T-cell (primary cell): ENCODE data around the gene TECPR2. TPM values are rescaled to one million over a fixed set of nuclear protein-coding genes. Genes with fewer than 3 reads are reported as not detected.

Experiments used
- ATAC-seq, 4 experiments: fragments of 200-7000 bp in 3 of 4; fragments of 150-1000 bp in 1 of 4; cut with Tn5 transposase; replicated peaks in 1 of 4; 1 replicate in 3 of 4; 2 replicates in 1 of 4; pipeline ENCODE4 v1.10.0; 2021; ENCODE audit warnings: moderate library complexity in 3 of 4, mild to moderate bottlenecking in 2 of 4, moderate number of reproducible peaks in 1 of 4
- CTCF ChIA-PET, 2 donors: fragments of 300-600 bp; sonication (Branson Sonifier 250); formaldehyde crosslinking; loops; one replicate each; lab custom pipeline; 2022; ENCODE audit warnings: antibody characterized with exemption in 2 of 2; lab: Charles Lee
- POLR2A ChIA-PET, 2 donors: fragments of 300-600 bp; sonication (Branson Sonifier 250); formaldehyde crosslinking; loops; one replicate each; lab custom pipeline; 2022; ENCODE audit warnings: antibody characterized with exemption in 2 of 2; lab: Charles Lee
- DNase-seq, 35 experiments: peaks; one replicate each; pipeline versions ENCODE4 v3.0.0 to v3.0.0-alpha.2; 2013 to 2023
- H3K27ac ChIP-seq: one replicate; pipeline ENCODE4 v1.5.1; 2013; ENCODE audit warnings: low read length
- H3K27me3 ChIP-seq, 2 experiments: replicated peaks in 1 of 2; 1 replicate in 1 of 2; 2 replicates in 1 of 2; pipeline versions ENCODE4 v1.6.1 to v1.7.0; 2013; ENCODE audit warnings: low read length in 1 of 2, mixed read lengths in 1 of 2; ENCODE audit not compliant: control insufficient read depth in 2 of 2, insufficient read depth in 2 of 2; ENCODE audit errors: extremely low read depth in 1 of 2
- H3K36me3 ChIP-seq, 2 donors: 1 replicate in 1 of 2; 2 replicates in 1 of 2; pipeline versions ENCODE4 v1.6.1 to v1.7.0; 2013; ENCODE audit warnings: low read length in 1 of 2; ENCODE audit not compliant: control insufficient read depth in 2 of 2, insufficient read depth in 1 of 2; ENCODE audit errors: extremely low read depth in 1 of 2
- H3K4me1 ChIP-seq, 2 experiments: 1 replicate in 1 of 2; 2 replicates in 1 of 2; pipeline versions ENCODE4 v1.6.1 to v1.7.0; 2013; ENCODE audit warnings: low read length in 2 of 2, mixed read lengths in 1 of 2; ENCODE audit not compliant: insufficient read depth in 2 of 2, control insufficient read depth in 1 of 2; ENCODE audit errors: extremely low read depth in 1 of 2
- H3K4me3 ChIP-seq, 2 donors: 1 replicate in 1 of 2; 2 replicates in 1 of 2; pipeline versions ENCODE4 v1.5.1 to v1.7.0; 2013; ENCODE audit warnings: mild to moderate bottlenecking in 2 of 2, low read length in 1 of 2, moderate library complexity in 1 of 2; ENCODE audit not compliant: control insufficient read depth in 1 of 2; ENCODE audit errors: extremely low read depth in 1 of 2
- H3K9me3 ChIP-seq: 2 replicates; pipeline ENCODE4 v1.7.0; 2013
- H3K27ac Mint-ChIP-seq, 2 donors: one replicate each; pipeline ENCODE4 v1.8.0; 2020 to 2021; ENCODE audit warnings: mild to moderate bottlenecking in 2 of 2, mixed read lengths in 2 of 2
- H3K27me3 Mint-ChIP-seq, 2 donors: one replicate each; pipeline ENCODE4 v1.8.0; 2021 to 2022; ENCODE audit warnings: mixed read lengths in 2 of 2
- H3K36me3 Mint-ChIP-seq: one replicate; pipeline ENCODE4 v1.8.0; 2021; ENCODE audit warnings: mixed read lengths
- H3K4me1 Mint-ChIP-seq, 3 donors: one replicate each; pipeline ENCODE4 v1.8.0; 2020 to 2022; ENCODE audit warnings: mixed read lengths in 3 of 3, mild to moderate bottlenecking in 1 of 3
- H3K4me3 Mint-ChIP-seq, 3 donors: one replicate each; pipeline ENCODE4 v1.8.0; 2020 to 2022; ENCODE audit warnings: mild to moderate bottlenecking in 3 of 3, mixed read lengths in 3 of 3, moderate library complexity in 3 of 3
- H3K9me3 Mint-ChIP-seq, 3 donors: one replicate each; pipeline ENCODE4 v1.8.0; 2020 to 2022; ENCODE audit warnings: mixed read lengths in 3 of 3
- WGBS: methylation state at CpG from one replicate; pipeline ENCODE4 v1.1.5; 2013; ENCODE audit warnings: missing lambda C conversion rate; ENCODE audit not compliant: insufficient coverage; 5-methylcytosine and 5-hydroxymethylcytosine counted together
- total RNA-seq, 35 experiments: library from RNA in 6 of 35; stranded (reverse) in 6 of 35; fragments of 120-200 nt in 1 of 35; gene quantifications; one replicate each; pipeline versions ENCODE4 v1.2.1 to v1.2.4 and lab custom pipeline; 2013 to 2026

The TECPR2 gene
- total RNA-seq, 5 donors from 2014 or later (not counting 1 experiment from before 2014, with no cell fraction given): 8.6 to 16.5 (median 10.8) TPM

DNA sequence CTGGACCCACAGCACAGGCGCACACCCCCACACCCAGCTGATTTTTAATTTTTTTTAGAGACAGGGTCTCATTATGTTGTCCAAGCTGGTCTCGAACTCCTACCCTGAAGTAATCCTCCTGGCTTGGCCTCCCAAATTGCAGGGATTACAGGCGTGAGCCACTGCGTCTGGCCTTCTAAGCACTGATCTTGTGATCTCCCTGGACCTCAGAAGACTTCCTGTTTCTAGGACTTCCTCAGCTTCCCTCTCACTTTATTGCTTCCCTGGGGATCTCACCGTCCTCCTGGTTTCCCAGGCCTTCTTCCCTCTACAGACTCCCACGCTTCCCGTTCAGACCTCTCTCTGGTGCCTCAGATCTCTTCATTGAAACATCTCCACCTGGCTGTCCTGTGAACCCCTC, 29.4 kb upstream of the TECPR2 start:
- ChIA-PET CTCF (interaction anchor here in 1 of 2 donors (0.5 kb wide), 1 partner anchor 1031 kb away, joined by 3 read pairs; no protein-coding TSS in a partner anchor), POLR2A (no interaction called here)
- no peaks in the 10 kb centered on the region for H3K27me3 ChIP-seq
- H3K4me3 Mint-ChIP-seq: no peak overlapping the region
- peaks cover 11 to 45% of the 10 kb centered on the region in 2 donors for H3K36me3 ChIP-seq
- 89% methylated on average over 7 of the region's 7 CpGs for WGBS
- no peaks in the 10 kb centered on the region for H3K4me1 ChIP-seq
- DNase-seq: no peak
- H3K4me3 ChIP-seq: no peak overlapping the region
- no peaks in the 10 kb centered on the region for H3K27me3 Mint-ChIP-seq
- ATAC-seq: no peak
- H3K27ac ChIP-seq: no peak overlapping the region
- H3K9me3 Mint-ChIP-seq: no peaks in the 10 kb centered on the region
- peaks cover 27% of the 10 kb centered on the region for H3K36me3 Mint-ChIP-seq
- no peaks in the 10 kb centered on the region for H3K9me3 ChIP-seq
- peak overlapping the region in 1 of 2 donors; percentile 46 for H3K27ac Mint-ChIP-seq
- H3K4me1 Mint-ChIP-seq: peaks cover 0 to 6% (median 0%) of the 10 kb centered on the region in 3 donors

- H3K4me1 Mint-ChIP-seq: peaks cover 0 to 2% (median 0%) of the 10 kb centered on the region in 3 donors
- Histone ChIP-seq H3K27ac (no peak overlapping the region), H3K36me3 (peaks cover 14 to 52% of the 10 kb centered on the region in 2 donors), H3K27me3 (no peaks in the 10 kb centered on the region), H3K9me3 (no peaks in the 10 kb centered on the region), H3K4me3 (no peak overlapping the region), H3K4me1 (no peaks in the 10 kb centered on the region)
- ChIA-PET POLR2A (interaction anchor here in 1 of 2 donors (0.5 kb wide), 1 partner anchor 34 kb away, joined by 9 read pairs; no protein-coding TSS in a partner anchor), CTCF (interaction anchor here (0.5 to 0.6 kb wide), 2 partner anchors 21 to 1030 kb away, joined by 3 read pairs; no protein-coding TSS in a partner anchor)
- no peak overlapping the region for H3K4me3 Mint-ChIP-seq
- ATAC-seq (no peak), DNase-seq (no peak)
- no peaks in the 10 kb centered on the region for H3K9me3 Mint-ChIP-seq
- H3K27me3 Mint-ChIP-seq: no peaks in the 10 kb centered on the region
- peaks cover 28% of the 10 kb centered on the region for H3K36me3 Mint-ChIP-seq
- WGBS: 92% methylated on average over 7 of the region's 13 CpGs
- H3K27ac Mint-ChIP-seq: no peak overlapping the region
Observed at GRCh38 chr14:102333795-102334705, 28.7 kb upstream of the TECPR2 start.

DNA sequence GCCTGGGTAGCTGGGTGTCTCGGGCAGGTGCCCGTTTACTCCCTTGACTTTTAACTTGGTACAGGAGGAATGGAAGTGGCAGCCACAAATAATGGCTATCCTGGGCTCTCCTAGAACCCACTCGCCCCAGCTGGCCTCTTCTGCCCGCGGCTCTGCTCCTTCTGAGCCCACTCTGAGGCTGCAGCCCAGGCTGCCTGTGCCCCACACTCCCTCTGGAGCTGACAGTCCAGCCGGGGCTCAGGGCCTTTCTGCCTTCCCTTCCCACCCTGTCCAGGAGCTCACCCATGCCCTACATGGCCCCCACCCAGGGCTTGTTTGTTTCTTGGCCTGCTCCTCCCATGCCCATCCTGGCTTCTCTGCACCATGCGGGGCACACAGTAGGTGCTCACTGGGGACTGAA, 27.6 kb upstream of the TECPR2 start:
- H3K27ac Mint-ChIP-seq: no peak overlapping the region
- POLR2A ChIA-PET: no interaction called here
- peaks cover 28% of the 10 kb centered on the region for H3K36me3 Mint-ChIP-seq

GRCh38 chr14:102338724-102339123, 24.0 kb upstream of the TECPR2 start:
- DNase-seq (no peak), ATAC-seq (no peak)
- Histone ChIP-seq H3K27me3 (no peaks in the 10 kb centered on the region), H3K9me3 (no peaks in the 10 kb centered on the region), H3K27ac (no peak overlapping the region), H3K4me3 (no peak overlapping the region), H3K4me1 (no peaks in the 10 kb centered on the region), H3K36me3 (peaks cover 20 to 66% of the 10 kb centered on the region in 2 donors)
- H3K27ac Mint-ChIP-seq: no peak overlapping the region
- 93% methylated on average over 7 of the region's 9 CpGs for WGBS
- no peaks in the 10 kb centered on the region for H3K9me3 Mint-ChIP-seq
- no peaks in the 10 kb centered on the region for H3K27me3 Mint-ChIP-seq
- no peaks in the 10 kb centered on the region for H3K4me1 Mint-ChIP-seq
- H3K36me3 Mint-ChIP-seq: peaks cover 30% of the 10 kb centered on the region
- POLR2A ChIA-PET: interaction anchor here in 1 of 2 donors (0.7 kb wide), 1 partner anchor 24 kb away, joined by 14 read pairs; the partner anchor contains the start of genes CINP and TECPR2
- CTCF ChIA-PET: interaction anchor here in 1 of 2 donors (0.7 kb wide), 1 partner anchor 82 kb away, joined by 10 read pairs; no protein-coding TSS in a partner anchor
- no peak overlapping the region for H3K4me3 Mint-ChIP-seq

More for the DNA sequence above, 27.6 kb upstream of the TECPR2 start:
- peaks cover 18 to 52% of the 10 kb centered on the region in 2 donors for H3K36me3 ChIP-seq
- Mint-ChIP-seq H3K9me3 (no peaks in the 10 kb centered on the region), H3K4me3 (no peak overlapping the region), H3K4me1 (peaks cover 0 to 2% (median 0%) of the 10 kb centered on the region in 3 donors), H3K27me3 (no peaks in the 10 kb centered on the region)
- 100% methylated on average over 6 of the region's 7 CpGs for WGBS
- no peak overlapping the region for H3K4me3 ChIP-seq
- no peak for ATAC-seq
- no peak for DNase-seq
- no peaks in the 10 kb centered on the region for H3K27me3 ChIP-seq
- no peaks in the 10 kb centered on the region for H3K4me1 ChIP-seq
- no peaks in the 10 kb centered on the region for H3K9me3 ChIP-seq
- H3K27ac ChIP-seq: no peak overlapping the region
- CTCF ChIA-PET: no interaction called here

- Mint-ChIP-seq H3K4me3 (no peak overlapping the region), H3K27ac (no peak overlapping the region)
Observed at GRCh38 chr14:102341566-102341965, 21.2 kb upstream of the TECPR2 start.

DNA sequence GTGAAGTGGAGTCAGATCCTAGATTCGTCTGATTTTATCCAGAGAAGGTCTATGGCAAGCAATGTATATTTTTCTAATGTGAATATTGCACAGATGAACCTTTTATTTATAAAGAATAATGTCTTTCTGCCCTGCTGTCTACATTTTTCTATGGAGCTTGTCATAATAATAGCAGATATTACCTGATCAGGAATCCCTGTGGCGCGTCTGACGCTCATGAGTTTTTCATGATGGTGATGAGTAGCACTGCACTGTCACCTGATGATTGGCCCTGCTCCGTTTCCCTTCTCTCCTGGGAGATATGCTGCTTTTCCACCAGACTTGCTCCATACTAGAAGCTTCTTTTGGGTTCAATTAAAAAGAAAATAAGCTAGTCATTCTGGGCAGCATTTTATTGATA, 20.5 kb upstream of the TECPR2 start:
- DNase-seq: no peak
- Histone ChIP-seq H3K27me3 (no peaks in the 10 kb centered on the region), H3K4me3 (no peak overlapping the region), H3K36me3 (peaks cover 24 to 68% of the 10 kb centered on the region in 2 donors), H3K9me3 (no peaks in the 10 kb centered on the region), H3K4me1 (no peaks in the 10 kb centered on the region), H3K27ac (no peak overlapping the region)
- CTCF ChIA-PET: interaction anchor here (0.6 to 0.7 kb wide), 2 partner anchors 14 to 491 kb away, joined by 3 to 6 read pairs; no protein-coding TSS in a partner anchor
- H3K27ac Mint-ChIP-seq: no peak overlapping the region
- ATAC-seq: no peak
- H3K36me3 Mint-ChIP-seq: peaks cover 36% of the 10 kb centered on the region
- WGBS: 96% methylated on average over 3 of the region's 5 CpGs
- no peaks in the 10 kb centered on the region for H3K27me3 Mint-ChIP-seq
- H3K4me3 Mint-ChIP-seq: no peak overlapping the region
- H3K9me3 Mint-ChIP-seq: no peaks in the 10 kb centered on the region
- POLR2A ChIA-PET: no interaction called here
- H3K4me1 Mint-ChIP-seq: no peaks in the 10 kb centered on the region

More at GRCh38 chr14:102341566-102341965, 21.2 kb upstream of the TECPR2 start:
- no peaks in the 10 kb centered on the region for H3K4me1 Mint-ChIP-seq
- Histone ChIP-seq H3K27me3 (no peaks in the 10 kb centered on the region), H3K9me3 (no peaks in the 10 kb centered on the region), H3K4me3 (no peak overlapping the region), H3K4me1 (no peaks in the 10 kb centered on the region), H3K27ac (no peak overlapping the region), H3K36me3 (peaks cover 24 to 65% of the 10 kb centered on the region in 2 donors)
- H3K27me3 Mint-ChIP-seq: no peaks in the 10 kb centered on the region
- POLR2A ChIA-PET: no interaction called here
- H3K9me3 Mint-ChIP-seq: no peaks in the 10 kb centered on the region
- ATAC-seq (no peak), DNase-seq (no peak)
- CTCF ChIA-PET: no interaction called here
- peaks cover 31% of the 10 kb centered on the region for H3K36me3 Mint-ChIP-seq
- WGBS: 91% methylated on average over 8 of the region's 8 CpGs
